GM18858 (cell line): ENCODE data around the gene NDRG3.
"Not testable (repeated sequence)": the region's sequence is repeated elsewhere in the genome, so short reads cannot be mapped to it uniquely, and the experiment has no call there.

ENCODE experiments used
- ATAC-seq: cut with Tn5 transposase; IDR thresholded peaks from one replicate; pipeline ENCODE4 v1.9.1; 2021; ENCODE audit not compliant: unreplicated experiment

NDRG3 gene

GRCh38 chr20:36695467-36695866 lies 50.4 kb downstream of the NDRG3 start:
- ATAC-seq = not testable (repeated sequence)

- ATAC-seq = no peak
Observed at GRCh38 chr20:36688630-36689029, 57.3 kb downstream of the NDRG3 start.

DNA sequence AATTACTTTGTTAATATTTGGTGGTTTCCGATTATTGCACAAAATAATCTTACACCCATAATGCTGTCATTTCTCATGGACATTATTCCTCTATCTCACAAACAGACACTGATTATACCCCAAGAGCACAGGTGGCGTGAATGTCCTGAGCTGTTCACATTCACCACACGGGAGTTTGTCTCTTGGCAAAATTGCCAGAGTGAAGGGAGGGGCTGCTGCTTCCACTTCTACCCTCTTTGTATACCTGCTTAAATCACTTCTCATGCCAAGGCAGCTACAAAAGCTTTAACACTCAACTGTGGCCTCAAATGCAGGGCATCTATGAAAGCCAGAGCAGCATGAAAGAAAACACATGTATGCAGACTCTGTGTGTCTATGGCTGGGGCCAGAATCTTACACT lies 58.0 kb downstream of the NDRG3 start:
- no peak for ATAC-seq

DNA sequence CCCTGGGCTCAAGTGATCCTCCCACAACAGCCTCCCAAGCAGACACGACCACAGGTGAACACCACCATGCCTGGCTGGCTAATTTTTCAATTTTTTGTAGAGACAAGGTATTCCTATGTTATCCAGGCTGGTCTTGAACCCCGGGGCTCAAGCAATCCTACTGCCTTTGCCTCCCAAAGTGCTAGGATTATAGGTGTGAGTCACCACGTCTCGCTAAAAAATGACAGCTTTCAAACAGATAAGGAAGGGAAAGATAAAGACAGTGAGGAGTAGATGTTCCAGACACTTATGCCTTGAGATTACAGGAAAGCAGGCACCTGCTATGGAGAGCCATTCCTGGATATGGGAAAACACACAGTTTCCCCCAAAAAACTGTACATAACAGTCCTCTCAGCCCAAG lies 58.9 kb downstream of the NDRG3 start:
- ATAC-seq = no peak

- no peak for ATAC-seq
Observed at GRCh38 chr20:36686504-36686903, 59.4 kb downstream of the NDRG3 start.

DNA sequence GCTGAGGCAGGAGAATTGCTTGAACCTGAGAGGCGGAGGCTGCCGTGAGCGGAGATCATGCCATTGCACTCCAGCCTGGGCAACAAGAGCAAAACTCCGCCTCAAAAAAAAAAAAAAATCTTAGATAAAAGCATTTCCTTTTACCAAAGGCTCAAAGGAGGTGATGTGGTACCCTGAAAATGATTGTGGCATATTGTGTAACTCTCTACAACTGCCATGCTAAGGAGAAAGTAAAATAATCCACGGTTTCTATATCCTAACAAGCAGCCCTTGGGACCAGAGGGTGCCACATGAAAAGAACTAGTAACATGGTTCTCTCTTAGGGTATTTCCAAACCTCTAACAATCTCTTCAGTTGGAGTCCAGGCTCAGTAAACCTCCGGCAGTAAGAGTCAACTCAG lies 61.1 kb downstream of the NDRG3 start:
- no peak for ATAC-seq

DNA sequence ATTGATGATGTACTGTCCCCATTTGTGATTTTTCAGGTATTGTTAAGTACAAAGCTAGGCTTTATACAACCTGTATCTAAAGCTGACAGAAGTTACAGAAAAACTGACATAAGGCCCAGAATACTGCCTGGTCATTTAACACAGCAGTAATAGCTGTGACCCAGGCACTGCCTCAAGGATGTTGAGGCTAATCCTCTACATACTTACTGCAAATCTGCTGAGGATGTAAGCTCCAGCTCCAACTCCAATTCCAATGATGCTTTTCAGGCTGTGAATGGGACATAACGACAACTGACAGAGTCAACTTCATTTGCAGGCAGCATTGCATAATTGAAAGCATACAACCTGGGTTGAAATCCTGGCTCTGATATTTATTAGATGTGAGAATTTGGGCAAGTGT lies 63.6 kb downstream of the NDRG3 start:
- ATAC-seq = no peak

- no peak for ATAC-seq
Observed at GRCh38 chr20:36677422-36677771, 68.5 kb downstream of the NDRG3 start.

DNA sequence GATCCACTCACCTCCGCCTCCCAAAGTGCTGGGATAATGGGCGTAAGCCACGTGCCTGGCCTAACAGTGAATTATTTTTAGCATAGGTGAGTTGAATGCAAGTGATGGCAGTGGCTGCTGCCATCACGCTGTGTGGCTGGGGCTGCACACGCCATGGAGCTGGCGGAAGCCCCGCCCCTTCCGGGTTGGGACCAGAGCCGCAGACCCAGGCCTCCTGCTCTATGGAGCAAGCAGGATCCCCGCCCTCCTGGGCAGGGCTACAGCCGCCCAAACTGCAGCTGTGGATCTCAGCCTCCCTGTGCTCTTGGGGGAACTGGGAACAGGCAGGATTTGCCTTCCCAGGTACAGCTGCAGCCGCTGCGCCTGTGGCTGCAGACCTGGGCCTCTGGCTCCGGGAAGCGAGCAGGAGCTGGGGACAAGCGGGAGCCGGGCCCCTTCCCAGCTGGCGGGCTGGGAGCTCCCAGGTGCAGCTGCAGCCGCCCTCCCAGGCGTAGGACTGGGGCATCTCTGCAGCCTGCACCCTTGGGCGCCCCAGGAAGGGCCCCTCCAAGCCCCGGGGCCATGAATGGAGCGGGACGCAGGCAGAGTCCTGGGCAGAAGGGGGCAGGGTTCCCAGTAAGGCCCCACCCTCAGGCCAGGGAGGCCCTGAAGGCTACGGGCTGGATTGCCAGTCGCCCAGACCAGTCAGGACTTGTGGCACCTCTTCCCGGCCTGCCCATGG lies 69.0 kb downstream of the NDRG3 start:
- ATAC-seq = no peak

GRCh38 chr20:36675545-36675944 lies 70.3 kb downstream of the NDRG3 start:
- ATAC-seq = not testable (repeated sequence)

- ATAC-seq = no peak
Observed at GRCh38 chr20:36672991-36673390, 72.9 kb downstream of the NDRG3 start.

- no peak for ATAC-seq
Observed at GRCh38 chr20:36670665-36671357, 75.1 kb downstream of the NDRG3 start.

DNA sequence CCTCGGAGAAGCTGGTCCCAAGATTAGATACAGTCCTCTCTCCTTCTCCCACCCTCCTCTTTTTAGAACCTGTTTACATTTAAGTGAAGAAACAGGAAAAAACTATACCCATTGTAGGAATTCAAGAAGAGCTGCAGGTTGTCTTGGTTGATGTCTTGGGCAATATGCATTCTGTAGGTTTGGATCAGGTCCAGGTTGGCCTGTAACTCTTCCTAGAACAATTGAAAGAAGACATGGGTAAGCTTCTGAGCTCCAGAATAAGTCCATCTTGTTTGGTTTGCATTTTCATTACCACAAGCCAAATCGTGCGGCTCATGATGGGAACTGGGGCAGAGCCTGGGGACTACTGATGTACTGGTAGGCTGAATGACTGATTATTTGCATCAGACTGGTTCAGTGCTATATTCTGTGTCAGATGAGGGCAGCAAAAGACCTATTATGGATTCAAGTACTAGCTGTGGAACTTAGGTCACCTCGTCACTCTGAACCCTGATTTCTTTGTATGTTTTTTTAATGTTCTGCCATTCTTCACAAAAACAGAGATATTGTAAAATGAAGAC lies 79.6 kb downstream of the NDRG3 start:
- no peak for ATAC-seq

GRCh38 chr20:36663031-36663430 lies 82.9 kb downstream of the NDRG3 start:
- ATAC-seq = no peak

DNA sequence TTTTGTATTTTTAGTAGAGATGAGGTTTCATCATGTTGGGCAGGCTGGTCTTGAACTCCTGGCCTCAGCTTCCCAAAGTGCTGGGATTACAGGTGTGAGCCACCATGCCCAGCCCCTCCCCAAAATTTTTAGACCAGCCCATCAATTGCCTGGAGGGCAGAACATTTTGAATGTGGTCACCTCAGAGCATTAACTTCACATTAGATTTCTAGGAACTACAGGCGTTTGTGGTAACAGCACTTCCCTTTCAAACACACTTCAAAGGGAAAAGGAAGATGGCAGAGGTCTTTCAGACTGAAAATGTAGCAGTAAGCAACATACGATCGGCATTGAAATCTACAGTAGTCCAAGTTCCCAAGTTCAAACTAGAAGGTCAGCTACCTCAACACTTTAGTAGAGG lies 87.6 kb downstream of the NDRG3 start:
- no peak for ATAC-seq

DNA sequence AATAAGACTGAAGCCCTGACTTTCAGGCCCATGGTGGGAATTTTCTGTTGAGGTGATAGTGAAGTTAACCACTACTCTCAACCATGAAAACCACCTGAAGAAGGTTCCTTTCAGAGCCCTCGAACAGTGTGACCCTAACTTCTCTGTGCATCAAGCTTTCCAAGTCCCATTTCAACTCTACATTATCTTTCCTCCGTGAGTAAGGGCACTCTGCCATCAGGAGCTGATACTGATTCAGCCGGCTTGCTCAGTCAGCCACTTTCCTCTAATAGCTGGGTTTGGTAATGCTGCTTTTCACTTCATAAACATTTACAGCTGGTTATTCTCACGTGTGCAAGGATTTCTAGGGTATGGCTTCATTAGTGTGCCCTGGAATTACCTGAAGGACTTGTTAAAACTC lies 89.2 kb downstream of the NDRG3 start:
- ATAC-seq = no peak

DNA sequence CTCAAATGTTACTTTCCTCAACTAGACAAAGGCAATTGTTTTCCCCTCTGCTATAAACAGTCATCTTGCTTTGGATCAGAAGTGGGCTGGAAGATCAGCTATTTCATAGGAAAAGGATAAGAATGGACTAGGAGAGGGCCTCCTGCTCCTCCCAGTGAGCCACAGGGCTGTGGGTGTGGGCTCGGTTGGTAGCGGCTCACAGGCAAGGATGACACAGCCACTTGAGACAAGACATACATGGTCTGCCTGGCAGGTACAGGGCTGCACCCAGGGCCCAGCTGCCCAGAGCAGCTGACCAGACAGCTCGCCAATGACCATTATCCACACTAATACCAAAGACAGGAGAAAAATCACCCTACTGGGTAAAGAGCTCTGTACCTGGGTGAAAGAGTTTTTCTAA lies 90.9 kb downstream of the NDRG3 start:
- ATAC-seq = no peak

DNA sequence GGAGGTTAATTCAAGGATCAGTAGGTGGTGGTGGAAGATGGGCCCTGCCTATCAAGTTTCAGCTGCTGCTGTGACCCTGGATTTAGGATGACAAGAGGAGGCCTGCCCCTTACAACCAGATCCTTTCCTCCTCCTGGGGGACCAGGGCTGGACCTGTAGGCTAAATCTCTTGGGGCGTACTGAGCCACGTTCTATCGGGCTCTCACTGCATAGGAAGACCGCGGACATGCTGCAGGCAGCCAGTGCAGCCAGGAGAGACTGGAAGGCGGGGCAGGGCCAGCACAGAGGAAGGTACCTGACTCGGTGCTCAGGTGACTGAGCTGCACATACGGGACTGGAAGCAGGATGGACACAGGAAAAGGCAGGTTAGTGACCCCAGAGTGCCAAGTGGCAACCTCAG lies 91.4 kb downstream of the NDRG3 start:
- ATAC-seq = no peak

- no peak for ATAC-seq
Observed at GRCh38 chr20:36653456-36653855, 92.4 kb downstream of the NDRG3 start.

DNA sequence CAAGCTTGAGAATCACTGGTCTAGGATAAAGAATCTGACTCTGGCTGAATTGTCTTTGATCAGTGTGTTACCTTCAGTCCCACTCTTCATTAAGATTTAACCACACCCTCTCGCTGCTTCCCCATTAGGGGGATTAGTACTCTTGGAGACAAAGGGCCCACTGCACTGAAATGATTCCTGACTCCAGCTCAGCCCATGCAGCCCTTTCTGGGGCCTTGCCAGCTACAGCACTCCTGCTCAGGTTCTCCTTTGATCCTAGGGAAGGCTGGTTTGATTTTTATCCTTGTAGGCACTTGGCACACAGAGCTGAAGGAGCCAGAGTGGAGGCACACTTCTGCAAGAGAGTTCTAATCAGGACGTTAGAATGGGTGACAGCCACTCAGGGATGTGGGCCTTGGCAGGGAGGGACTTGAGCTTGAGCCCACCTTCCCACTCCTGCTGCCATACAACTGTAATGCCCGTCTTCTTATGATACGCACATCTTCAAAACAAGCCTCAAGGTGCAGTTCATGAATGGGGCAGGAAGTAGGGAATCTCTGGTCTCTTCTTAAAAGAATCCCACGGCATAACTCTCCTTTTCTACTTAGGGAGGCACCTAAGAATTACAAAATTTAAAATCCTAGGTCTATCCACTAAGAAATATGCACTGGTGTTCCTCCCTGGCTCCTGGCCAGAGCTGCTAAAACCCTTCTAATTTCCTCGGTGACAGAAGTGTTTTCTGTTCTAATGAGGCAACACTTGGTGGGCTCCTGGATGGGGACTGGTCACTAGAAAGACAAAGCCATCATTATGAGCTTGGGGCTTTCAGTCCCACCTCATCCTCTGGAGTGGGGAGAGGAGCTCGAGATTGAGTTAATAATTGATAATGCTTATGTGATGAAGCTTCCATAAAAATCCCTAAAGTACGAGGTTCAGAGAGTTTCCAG lies 98.4 kb downstream of the NDRG3 start:
- ATAC-seq = no peak

DNA sequence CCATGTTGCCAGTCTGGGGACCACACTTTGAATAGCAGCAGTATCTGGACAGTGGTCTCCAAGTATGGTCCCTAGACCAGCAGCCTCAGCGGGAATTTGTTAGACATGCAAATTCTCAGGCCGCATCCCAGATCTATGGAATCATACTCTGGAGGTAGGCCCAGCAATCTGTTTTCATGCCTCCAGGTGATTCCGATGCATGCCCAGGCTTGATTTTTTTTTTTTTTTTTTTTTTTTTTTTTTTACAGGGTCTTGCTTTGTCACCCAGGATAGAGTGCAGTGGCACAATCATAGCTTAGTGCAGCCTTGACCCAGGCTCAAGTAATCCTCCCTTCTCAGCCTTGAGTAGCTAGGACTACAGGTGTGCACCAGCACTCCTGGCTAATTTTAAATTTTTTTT lies 99.2 kb downstream of the NDRG3 start:
- ATAC-seq = no peak
